ENCODE measurements around the gene DHRS7C.

The DHRS7C gene

DNA sequence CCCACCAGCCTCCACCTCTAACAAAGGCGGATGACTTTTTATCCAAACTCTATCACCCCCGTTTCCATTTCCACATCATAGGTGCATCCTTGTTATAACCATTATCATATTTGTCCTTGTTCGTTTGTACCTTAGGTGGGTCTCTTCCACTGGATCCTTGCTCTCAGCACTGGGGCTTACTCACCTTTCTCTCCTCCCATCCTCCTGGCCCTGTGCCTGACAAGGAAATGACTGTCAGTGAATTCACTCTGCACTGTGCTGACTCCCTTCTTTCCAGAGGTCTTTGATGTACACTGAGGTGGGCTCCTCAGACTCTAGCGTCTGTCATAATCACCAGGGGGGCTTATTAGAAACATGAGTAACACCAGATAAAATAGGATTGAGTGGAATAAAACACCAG is 27.4 kb upstream of the DHRS7C start:
- H3K4me2 ChIP-seq = no peak overlapping the region
- TF ChIP-seq, protein P1, sequence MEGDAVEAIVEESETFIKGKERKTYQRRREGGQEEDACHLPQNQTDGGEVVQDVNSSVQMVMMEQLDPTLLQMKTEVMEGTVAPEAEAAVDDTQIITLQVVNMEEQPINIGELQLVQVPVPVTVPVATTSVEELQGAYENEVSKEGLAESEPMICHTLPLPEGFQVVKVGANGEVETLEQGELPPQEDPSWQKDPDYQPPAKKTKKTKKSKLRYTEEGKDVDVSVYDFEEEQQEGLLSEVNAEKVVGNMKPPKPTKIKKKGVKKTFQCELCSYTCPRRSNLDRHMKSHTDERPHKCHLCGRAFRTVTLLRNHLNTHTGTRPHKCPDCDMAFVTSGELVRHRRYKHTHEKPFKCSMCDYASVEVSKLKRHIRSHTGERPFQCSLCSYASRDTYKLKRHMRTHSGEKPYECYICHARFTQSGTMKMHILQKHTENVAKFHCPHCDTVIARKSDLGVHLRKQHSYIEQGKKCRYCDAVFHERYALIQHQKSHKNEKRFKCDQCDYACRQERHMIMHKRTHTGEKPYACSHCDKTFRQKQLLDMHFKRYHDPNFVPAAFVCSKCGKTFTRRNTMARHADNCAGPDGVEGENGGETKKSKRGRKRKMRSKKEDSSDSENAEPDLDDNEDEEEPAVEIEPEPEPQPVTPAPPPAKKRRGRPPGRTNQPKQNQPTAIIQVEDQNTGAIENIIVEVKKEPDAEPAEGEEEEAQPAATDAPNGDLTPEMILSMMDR (conservative IDR thresholded peaks at IDR 0.05; ENCODE audit: low read depth, low read length) = no peak
- H3K9ac ChIP-seq = no peak overlapping the region

GRCh38 chr17:9817086-9817485 is 25.7 kb upstream of the DHRS7C start:
- no peaks in the 10 kb centered on the region for H3K79me2 ChIP-seq (ENCODE audit: insufficient read depth, low read depth)
- H3K27ac ChIP-seq = no peak overlapping the region

More for the DNA sequence above, 27.4 kb upstream of the DHRS7C start:
- Histone ChIP-seq H4K20me1 (ENCODE audit: insufficient read depth) (no peaks in the 10 kb centered on the region), H3K27me3 (ENCODE audit: insufficient read depth, low read depth) (no peaks in the 10 kb centered on the region), H3K4me3 (IDR thresholded peaks at IDR 0.05; ENCODE audit: insufficient read depth, low read depth, low read length) (no peak overlapping the region), H3K4me1 (ENCODE audit: low read depth, poor library complexity, severe bottlenecking) (no peaks in the 10 kb centered on the region), H3K27ac (no peak overlapping the region), H2AFZ (ENCODE audit: low read depth) (no peak overlapping the region), H3K79me2 (ENCODE audit: insufficient read depth, low read depth) (no peaks in the 10 kb centered on the region), H3K36me3 (ENCODE audit: insufficient read depth) (no peaks in the 10 kb centered on the region)

DNA sequence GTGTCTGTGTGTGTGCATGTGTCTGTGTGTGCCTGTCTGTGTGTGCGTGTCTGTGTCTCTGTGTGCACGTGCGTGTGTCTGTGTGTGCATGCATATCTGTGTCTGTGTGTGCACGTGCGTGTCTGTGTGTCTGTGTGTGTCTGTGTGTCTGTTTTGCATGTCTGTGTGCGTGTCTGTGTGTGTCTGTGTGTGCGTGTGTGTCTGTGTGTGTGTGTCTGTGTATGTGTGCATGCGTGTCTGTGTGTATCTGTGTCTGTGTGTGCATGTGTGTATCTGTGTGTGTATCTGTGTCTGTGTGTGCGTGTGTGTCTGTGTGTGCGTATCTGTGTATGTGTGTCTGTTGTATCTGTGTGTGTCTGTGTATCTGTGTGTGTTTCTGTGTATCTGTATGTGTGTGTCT is 25.1 kb upstream of the DHRS7C start:
- H3K79me2 ChIP-seq (ENCODE audit: insufficient read depth, low read depth) = no peaks in the 10 kb centered on the region
- no peaks in the 10 kb centered on the region for H3K36me3 ChIP-seq (ENCODE audit: insufficient read depth)
- no peak overlapping the region for H3K4me3 ChIP-seq (IDR thresholded peaks at IDR 0.05; ENCODE audit: insufficient read depth, low read depth, low read length)
- H3K4me1 ChIP-seq (ENCODE audit: low read depth, poor library complexity, severe bottlenecking) = no peaks in the 10 kb centered on the region
- no peak overlapping the region for H2AFZ ChIP-seq (ENCODE audit: low read depth)
- no peak overlapping the region for H3K9ac ChIP-seq
- no peak overlapping the region for H3K4me2 ChIP-seq
- TF ChIP-seq, protein P1 (conservative IDR thresholded peaks at IDR 0.05; ENCODE audit: low read depth, low read length) = no peak
- no peaks in the 10 kb centered on the region for H4K20me1 ChIP-seq (ENCODE audit: insufficient read depth)
- no peaks in the 10 kb centered on the region for H3K27me3 ChIP-seq (ENCODE audit: insufficient read depth, low read depth)
- H3K27ac ChIP-seq = no peak overlapping the region

More at GRCh38 chr17:9817086-9817485, 25.7 kb upstream of the DHRS7C start:
- Histone ChIP-seq H4K20me1 (ENCODE audit: insufficient read depth) (no peaks in the 10 kb centered on the region), H3K9ac (no peak overlapping the region), H3K4me3 (IDR thresholded peaks at IDR 0.05; ENCODE audit: insufficient read depth, low read depth, low read length) (no peak overlapping the region), H3K4me2 (no peak overlapping the region), H3K4me1 (ENCODE audit: low read depth, poor library complexity, severe bottlenecking) (no peaks in the 10 kb centered on the region), H2AFZ (ENCODE audit: low read depth) (no peak overlapping the region), H3K36me3 (ENCODE audit: insufficient read depth) (no peaks in the 10 kb centered on the region), H3K27me3 (ENCODE audit: insufficient read depth, low read depth) (no peaks in the 10 kb centered on the region)
- TF ChIP-seq, protein P1 (conservative IDR thresholded peaks at IDR 0.05; ENCODE audit: low read depth, low read length) = no peak

GRCh38 chr17:9814337-9814945 is 23.0 kb upstream of the DHRS7C start:
- no peak overlapping the region for H3K4me3 ChIP-seq (IDR thresholded peaks at IDR 0.05; ENCODE audit: insufficient read depth, low read depth, low read length)
- no peak overlapping the region for H2AFZ ChIP-seq (ENCODE audit: low read depth)
- no peaks in the 10 kb centered on the region for H3K4me1 ChIP-seq (ENCODE audit: low read depth, poor library complexity, severe bottlenecking)
- no peak overlapping the region for H3K9ac ChIP-seq
- TF ChIP-seq, protein P1 (conservative IDR thresholded peaks at IDR 0.05; ENCODE audit: low read depth, low read length) = no peak
- no peaks in the 10 kb centered on the region for H3K27me3 ChIP-seq (ENCODE audit: insufficient read depth, low read depth)
- H3K36me3 ChIP-seq (ENCODE audit: insufficient read depth) = no peaks in the 10 kb centered on the region
- H3K79me2 ChIP-seq (ENCODE audit: insufficient read depth, low read depth) = no peaks in the 10 kb centered on the region
- no peaks in the 10 kb centered on the region for H4K20me1 ChIP-seq (ENCODE audit: insufficient read depth)
- no peak overlapping the region for H3K4me2 ChIP-seq
- H3K27ac ChIP-seq = no peak overlapping the region

All from KMS-11 (cell line).